GM23338 (cell line): Measurements from ENCODE around the gene MPZL1. TPM values are rescaled to one million over a fixed set of nuclear protein-coding genes. Genes with fewer than 3 reads are reported as not detected.

Source experiments
- ATAC-seq: fragments of 200-7000 bp; cut with Tn5 transposase; 3 replicates; pipeline ENCODE4 v1.9.1; 2020
- DNase-seq: peaks from one replicate; pipeline ENCODE4 v3.0.0-alpha.2; 2015; ENCODE audit warnings: low spot score
- H2AFZ ChIP-seq: fragments of 200-600 bp; sonication (generic); 2 replicates; pipeline ENCODE4 v1.8.0; 2016; ENCODE audit warnings: antibody characterized with exemption, mild to moderate bottlenecking, moderate library complexity
- H3F3A ChIP-seq: fragments of 200-600 bp; sonication (generic); replicated peaks from 2 replicates; pipeline ENCODE4 v1.8.0; 2017; ENCODE audit warnings: antibody characterized with exemption, mixed run types, low read depth
- H3K27ac ChIP-seq: fragments of 200-600 bp; sonication (generic); 2 replicates; pipeline ENCODE4 v1.6.1; 2016; ENCODE audit warnings: low read depth
- H3K27me3 ChIP-seq: fragments of 200-600 bp; sonication (generic); 2 replicates; pipeline ENCODE4 v1.8.0; 2016; ENCODE audit warnings: mild to moderate bottlenecking, mixed run types, moderate library complexity; ENCODE audit not compliant: insufficient read depth
- H3K36me3 ChIP-seq: fragments of 200-600 bp; sonication (generic); 2 replicates; pipeline ENCODE4 v1.8.0; 2016; ENCODE audit warnings: mild to moderate bottlenecking; ENCODE audit not compliant: insufficient read depth
- H3K4me1 ChIP-seq: fragments of 200-600 bp; sonication (generic); 2 replicates; pipeline ENCODE4 v1.8.0; 2016; ENCODE audit warnings: mild to moderate bottlenecking, moderate library complexity; ENCODE audit not compliant: insufficient read depth
- H3K4me2 ChIP-seq: fragments of 200-600 bp; sonication (generic); 2 replicates; pipeline ENCODE4 v1.7.1; 2017; ENCODE audit warnings: mixed run types
- H3K4me3 ChIP-seq: fragments of 200-600 bp; sonication (generic); 2 replicates; pipeline ENCODE4 v1.6.1; 2016; ENCODE audit warnings: mixed run types
- H3K79me2 ChIP-seq: fragments of 200-600 bp; sonication (generic); replicated peaks from 2 replicates; pipeline ENCODE4 v1.8.0; 2017; ENCODE audit warnings: mild to moderate bottlenecking; ENCODE audit not compliant: insufficient read depth
- H3K9me2 ChIP-seq: fragments of 200-600 bp; sonication (generic); 2 replicates; pipeline ENCODE4 v1.8.0; 2017; ENCODE audit not compliant: insufficient read depth
- H4K20me1 ChIP-seq: fragments of 200-600 bp; sonication (generic); replicated peaks from 2 replicates; pipeline ENCODE4 v1.8.0; 2017; ENCODE audit warnings: mild to moderate bottlenecking; ENCODE audit not compliant: insufficient read depth
- H3K27ac Mint-ChIP-seq: 2 replicates; pipeline ENCODE4 v1.8.0; 2020; ENCODE audit warnings: inconsistent platforms, mild to moderate bottlenecking, moderate library complexity, mixed read lengths
- H3K27me3 Mint-ChIP-seq: 3 replicates; pipeline ENCODE4 v1.8.0; 2022; ENCODE audit warnings: low read depth, mild to moderate bottlenecking, moderate library complexity, mixed read lengths, inconsistent platforms; ENCODE audit not compliant: insufficient read depth, poor library complexity
- H3K36me3 Mint-ChIP-seq: 3 replicates; pipeline ENCODE4 v1.8.0; 2021; ENCODE audit warnings: low read depth, mild to moderate bottlenecking, inconsistent platforms, moderate library complexity, mixed read lengths
- H3K4me1 Mint-ChIP-seq: 3 replicates; pipeline ENCODE4 v1.8.0; 2020; ENCODE audit warnings: mild to moderate bottlenecking, inconsistent platforms, mixed read lengths
- H3K4me3 Mint-ChIP-seq: 3 replicates; pipeline ENCODE4 v1.8.0; 2021; ENCODE audit warnings: moderate library complexity, mild to moderate bottlenecking, inconsistent platforms, mixed read lengths
- H3K9me3 Mint-ChIP-seq: 3 replicates; pipeline ENCODE4 v1.8.0; 2020; ENCODE audit warnings: moderate library complexity, mild to moderate bottlenecking, inconsistent platforms, mixed read lengths
- NANOG ChIP-seq: IDR thresholded peaks from 2 replicates; pipeline ENCODE4 v1.6.1; 2016; ENCODE audit warnings: antibody characterized with exemption, borderline replicate concordance
- STAT1 ChIP-seq: IDR thresholded peaks from one replicate; pipeline ENCODE4 v1.6.1; 2016; ENCODE audit warnings: antibody characterized with exemption; ENCODE audit not compliant: unreplicated experiment
- ZNF114 ChIP-seq: fragments of 250-450 bp; sonication (Bioruptor Pico); IDR thresholded peaks from 2 replicates; pipeline ENCODE4 v1.5.0; 2020; ENCODE audit warnings: mild to moderate bottlenecking, moderate library complexity
- ZNF331 ChIP-seq: fragments of 250-450 bp; sonication (Bioruptor Pico); IDR thresholded peaks from 2 replicates; pipeline ENCODE4 v1.5.0; 2020; ENCODE audit warnings: low read depth, mild to moderate bottlenecking, moderate library complexity
- polyA plus RNA-seq: library from polyadenylated mRNA; unstranded; fragments of >200 nt; fragmentation: Nextera tagmentation; extraction: Ambion mirVana; gene quantifications from 2 replicates; pipeline ENCODE4 v1.2.1, GENCODE V29; 2016
- total RNA-seq: library from RNA; depleted of rRNA; stranded (reverse); fragments of >200 nt; shearing (Covaris generic); gene quantifications from 2 replicates; pipeline ENCODE4 v1.2.3, GENCODE V29; 2014
- TF ChIP-seq, protein P1 (sequence below): IDR thresholded peaks from one replicate; pipeline ENCODE4 v1.6.1; 2018; ENCODE audit warnings: antibody characterized with exemption; ENCODE audit not compliant: unreplicated experiment
- TF ChIP-seq, protein P2 (sequence below): fragments of 250-450 bp; sonication (Bioruptor Pico); IDR thresholded peaks from 2 replicates; pipeline ENCODE4 v1.5.0; 2020; ENCODE audit warnings: mild to moderate bottlenecking, moderate library complexity
- TF ChIP-seq, protein P3 (sequence below): IDR thresholded peaks from 2 replicates; pipeline ENCODE4 v1.6.1; 2016; ENCODE audit warnings: antibody characterized with exemption

Gene MPZL1
- total and polyA plus RNA-seq, 2 experiments from 2014 or later: 35.1 to 85.1 TPM

GRCh38 chr1:167681451-167682098, 40.2 kb upstream of the MPZL1 start (continued):
- TF ChIP-seq, protein P1, sequence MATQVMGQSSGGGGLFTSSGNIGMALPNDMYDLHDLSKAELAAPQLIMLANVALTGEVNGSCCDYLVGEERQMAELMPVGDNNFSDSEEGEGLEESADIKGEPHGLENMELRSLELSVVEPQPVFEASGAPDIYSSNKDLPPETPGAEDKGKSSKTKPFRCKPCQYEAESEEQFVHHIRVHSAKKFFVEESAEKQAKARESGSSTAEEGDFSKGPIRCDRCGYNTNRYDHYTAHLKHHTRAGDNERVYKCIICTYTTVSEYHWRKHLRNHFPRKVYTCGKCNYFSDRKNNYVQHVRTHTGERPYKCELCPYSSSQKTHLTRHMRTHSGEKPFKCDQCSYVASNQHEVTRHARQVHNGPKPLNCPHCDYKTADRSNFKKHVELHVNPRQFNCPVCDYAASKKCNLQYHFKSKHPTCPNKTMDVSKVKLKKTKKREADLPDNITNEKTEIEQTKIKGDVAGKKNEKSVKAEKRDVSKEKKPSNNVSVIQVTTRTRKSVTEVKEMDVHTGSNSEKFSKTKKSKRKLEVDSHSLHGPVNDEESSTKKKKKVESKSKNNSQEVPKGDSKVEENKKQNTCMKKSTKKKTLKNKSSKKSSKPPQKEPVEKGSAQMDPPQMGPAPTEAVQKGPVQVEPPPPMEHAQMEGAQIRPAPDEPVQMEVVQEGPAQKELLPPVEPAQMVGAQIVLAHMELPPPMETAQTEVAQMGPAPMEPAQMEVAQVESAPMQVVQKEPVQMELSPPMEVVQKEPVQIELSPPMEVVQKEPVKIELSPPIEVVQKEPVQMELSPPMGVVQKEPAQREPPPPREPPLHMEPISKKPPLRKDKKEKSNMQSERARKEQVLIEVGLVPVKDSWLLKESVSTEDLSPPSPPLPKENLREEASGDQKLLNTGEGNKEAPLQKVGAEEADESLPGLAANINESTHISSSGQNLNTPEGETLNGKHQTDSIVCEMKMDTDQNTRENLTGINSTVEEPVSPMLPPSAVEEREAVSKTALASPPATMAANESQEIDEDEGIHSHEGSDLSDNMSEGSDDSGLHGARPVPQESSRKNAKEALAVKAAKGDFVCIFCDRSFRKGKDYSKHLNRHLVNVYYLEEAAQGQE: no peak
- TF ChIP-seq STAT1 (no peak), ZNF331 (no peak), NANOG (no peak)
- TF ChIP-seq, protein P2, sequence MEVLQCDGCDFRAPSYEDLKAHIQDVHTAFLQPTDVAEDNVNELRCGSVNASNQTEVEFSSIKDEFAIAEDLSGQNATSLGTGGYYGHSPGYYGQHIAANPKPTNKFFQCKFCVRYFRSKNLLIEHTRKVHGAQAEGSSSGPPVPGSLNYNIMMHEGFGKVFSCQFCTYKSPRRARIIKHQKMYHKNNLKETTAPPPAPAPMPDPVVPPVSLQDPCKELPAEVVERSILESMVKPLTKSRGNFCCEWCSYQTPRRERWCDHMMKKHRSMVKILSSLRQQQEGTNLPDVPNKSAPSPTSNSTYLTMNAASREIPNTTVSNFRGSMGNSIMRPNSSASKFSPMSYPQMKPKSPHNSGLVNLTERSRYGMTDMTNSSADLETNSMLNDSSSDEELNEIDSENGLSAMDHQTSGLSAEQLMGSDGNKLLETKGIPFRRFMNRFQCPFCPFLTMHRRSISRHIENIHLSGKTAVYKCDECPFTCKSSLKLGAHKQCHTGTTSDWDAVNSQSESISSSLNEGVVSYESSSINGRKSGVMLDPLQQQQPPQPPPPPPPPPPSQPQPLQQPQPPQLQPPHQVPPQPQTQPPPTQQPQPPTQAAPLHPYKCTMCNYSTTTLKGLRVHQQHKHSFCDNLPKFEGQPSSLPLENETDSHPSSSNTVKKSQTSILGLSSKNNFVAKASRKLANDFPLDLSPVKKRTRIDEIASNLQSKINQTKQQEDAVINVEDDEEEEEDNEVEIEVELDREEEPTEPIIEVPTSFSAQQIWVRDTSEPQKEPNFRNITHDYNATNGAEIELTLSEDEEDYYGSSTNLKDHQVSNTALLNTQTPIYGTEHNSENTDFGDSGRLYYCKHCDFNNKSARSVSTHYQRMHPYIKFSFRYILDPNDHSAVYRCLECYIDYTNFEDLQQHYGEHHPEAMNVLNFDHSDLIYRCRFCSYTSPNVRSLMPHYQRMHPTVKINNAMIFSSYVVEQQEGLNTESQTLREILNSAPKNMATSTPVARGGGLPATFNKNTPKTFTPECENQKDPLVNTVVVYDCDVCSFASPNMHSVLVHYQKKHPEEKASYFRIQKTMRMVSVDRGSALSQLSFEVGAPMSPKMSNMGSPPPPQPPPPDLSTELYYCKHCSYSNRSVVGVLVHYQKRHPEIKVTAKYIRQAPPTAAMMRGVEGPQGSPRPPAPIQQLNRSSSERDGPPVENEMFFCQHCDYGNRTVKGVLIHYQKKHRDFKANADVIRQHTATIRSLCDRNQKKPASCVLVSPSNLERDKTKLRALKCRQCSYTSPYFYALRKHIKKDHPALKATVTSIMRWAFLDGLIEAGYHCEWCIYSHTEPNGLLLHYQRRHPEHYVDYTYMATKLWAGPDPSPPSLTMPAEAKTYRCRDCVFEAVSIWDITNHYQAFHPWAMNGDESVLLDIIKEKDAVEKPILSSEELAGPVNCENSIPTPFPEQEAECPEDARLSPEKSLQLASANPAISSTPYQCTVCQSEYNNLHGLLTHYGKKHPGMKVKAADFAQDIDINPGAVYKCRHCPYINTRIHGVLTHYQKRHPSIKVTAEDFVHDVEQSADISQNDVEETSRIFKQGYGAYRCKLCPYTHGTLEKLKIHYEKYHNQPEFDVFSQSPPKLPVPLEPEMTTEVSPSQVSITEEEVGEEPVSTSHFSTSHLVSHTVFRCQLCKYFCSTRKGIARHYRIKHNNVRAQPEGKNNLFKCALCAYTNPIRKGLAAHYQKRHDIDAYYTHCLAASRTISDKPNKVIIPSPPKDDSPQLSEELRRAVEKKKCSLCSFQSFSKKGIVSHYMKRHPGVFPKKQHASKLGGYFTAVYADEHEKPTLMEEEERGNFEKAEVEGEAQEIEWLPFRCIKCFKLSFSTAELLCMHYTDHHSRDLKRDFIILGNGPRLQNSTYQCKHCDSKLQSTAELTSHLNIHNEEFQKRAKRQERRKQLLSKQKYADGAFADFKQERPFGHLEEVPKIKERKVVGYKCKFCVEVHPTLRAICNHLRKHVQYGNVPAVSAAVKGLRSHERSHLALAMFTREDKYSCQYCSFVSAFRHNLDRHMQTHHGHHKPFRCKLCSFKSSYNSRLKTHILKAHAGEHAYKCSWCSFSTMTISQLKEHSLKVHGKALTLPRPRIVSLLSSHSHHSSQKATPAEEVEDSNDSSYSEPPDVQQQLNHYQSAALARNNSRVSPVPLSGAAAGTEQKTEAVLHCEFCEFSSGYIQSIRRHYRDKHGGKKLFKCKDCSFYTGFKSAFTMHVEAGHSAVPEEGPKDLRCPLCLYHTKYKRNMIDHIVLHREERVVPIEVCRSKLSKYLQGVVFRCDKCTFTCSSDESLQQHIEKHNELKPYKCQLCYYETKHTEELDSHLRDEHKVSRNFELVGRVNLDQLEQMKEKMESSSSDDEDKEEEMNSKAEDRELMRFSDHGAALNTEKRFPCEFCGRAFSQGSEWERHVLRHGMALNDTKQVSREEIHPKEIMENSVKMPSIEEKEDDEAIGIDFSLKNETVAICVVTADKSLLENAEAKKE (CRISPR knock-in tag): no peak

- Histone ChIP-seq H3K27me3 (no peaks in the 10 kb centered on the region), H3F3A (no peaks in the 10 kb centered on the region), H4K20me1 (no peaks in the 10 kb centered on the region), H3K36me3 (no peaks in the 10 kb centered on the region), H3K9me2 (no peaks in the 10 kb centered on the region), H3K79me2 (no peaks in the 10 kb centered on the region), H3K4me3 (no peak overlapping the region), H2AFZ (peak overlapping the region; percentile 80; the same call in 1 of the 2 replicates), H3K4me1 (peaks cover 28% of the 10 kb centered on the region), H3K4me2 (no peak overlapping the region), H3K27ac (no peak overlapping the region)
- Mint-ChIP-seq H3K4me1 (peaks cover 34% of the 10 kb centered on the region), H3K27me3 (peaks cover 10% of the 10 kb centered on the region), H3K27ac (no peak overlapping the region), H3K9me3 (no peaks in the 10 kb centered on the region), H3K4me3 (no peak overlapping the region), H3K36me3 (no peaks in the 10 kb centered on the region)
- DNase-seq: no peak
- ATAC-seq: no peak
- TF ChIP-seq, protein P3, sequence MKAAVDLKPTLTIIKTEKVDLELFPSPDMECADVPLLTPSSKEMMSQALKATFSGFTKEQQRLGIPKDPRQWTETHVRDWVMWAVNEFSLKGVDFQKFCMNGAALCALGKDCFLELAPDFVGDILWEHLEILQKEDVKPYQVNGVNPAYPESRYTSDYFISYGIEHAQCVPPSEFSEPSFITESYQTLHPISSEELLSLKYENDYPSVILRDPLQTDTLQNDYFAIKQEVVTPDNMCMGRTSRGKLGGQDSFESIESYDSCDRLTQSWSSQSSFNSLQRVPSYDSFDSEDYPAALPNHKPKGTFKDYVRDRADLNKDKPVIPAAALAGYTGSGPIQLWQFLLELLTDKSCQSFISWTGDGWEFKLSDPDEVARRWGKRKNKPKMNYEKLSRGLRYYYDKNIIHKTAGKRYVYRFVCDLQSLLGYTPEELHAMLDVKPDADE: no peak
- TF ChIP-seq ZNF114 (CRISPR knock-in tag) (no peak), NANOG (no peak)
Measured at GRCh38 chr1:167683226-167683625, 38.6 kb upstream of the MPZL1 start.
